GM12892 (cell line): Measurements from ENCODE around the gene LY6G6C.

Experiments used
- DNase-seq: peaks from one replicate; pipeline ENCODE4 v3.0.0; 2011; ENCODE audit not compliant: insufficient read length
- FAIRE-seq: peaks from 2 replicates; lab custom pipeline; 2011; peaks lifted over from hg19 to GRCh38; lab: Jason Lieb, UNC
- POLR2A ChIP-seq: IDR thresholded peaks from 2 replicates; pipeline ENCODE4 v1.6.1; 2011; ENCODE audit warnings: low read depth, low read length, control low read depth
- POLR2AphosphoS5 ChIP-seq: IDR thresholded peaks from 2 replicates; pipeline ENCODE4 v1.6.1; 2011; ENCODE audit warnings: low read depth, low read length, control low read depth
- TAF1 ChIP-seq: IDR thresholded peaks from 2 replicates; pipeline ENCODE4 v1.6.1; 2011; ENCODE audit warnings: low read depth, mild to moderate bottlenecking, control low read depth, low read length, borderline replicate concordance

The LY6G6C gene

GRCh38 chr6:31762356-31762755, 40.8 kb upstream of the LY6G6C start, which contains the start of gene SAPCD1:
TSS of gene SAPCD1 (plus strand) at chr6:31762656. CDS start at chr6:31763055, 399 bp downstream.
- DNase-seq (no peak), FAIRE-seq (no peak)
- no peak for TF ChIP-seq TAF1
- TF ChIP-seq POLR2A: no peak
- no peak for TF ChIP-seq POLR2AphosphoS5

GRCh38 chr6:31761343-31761742, 39.8 kb upstream of the LY6G6C start:
- DNase-seq (no peak), FAIRE-seq (no peak)
- TF ChIP-seq TAF1 (no peak), POLR2AphosphoS5 (no peak), POLR2A (no peak)

GRCh38 chr6:31760790-31761189, 39.2 kb upstream of the LY6G6C start:
- no peak for FAIRE-seq
- TF ChIP-seq POLR2A (no peak), POLR2AphosphoS5 (no peak), TAF1 (no peak)
- no peak for DNase-seq

- DNase-seq: no peak
- FAIRE-seq: no peak
- TF ChIP-seq TAF1 (no peak), POLR2A (no peak), POLR2AphosphoS5 (no peak)
Measured at GRCh38 chr6:31758281-31758680, 36.7 kb upstream of the LY6G6C start.

- FAIRE-seq (no peak), DNase-seq (no peak)
- no peak for TF ChIP-seq POLR2AphosphoS5
- no peak for TF ChIP-seq POLR2A
- TF ChIP-seq TAF1: no peak
Measured at GRCh38 chr6:31752739-31753319, 31.3 kb upstream of the LY6G6C start.

GRCh38 chr6:31750411-31751022, 29.0 kb upstream of the LY6G6C start:
- no peak for TF ChIP-seq TAF1
- FAIRE-seq: no peak

GRCh38 chr6:31749301-31750036, 27.9 kb upstream of the LY6G6C start:
- FAIRE-seq (no peak), DNase-seq (no peak)
- TF ChIP-seq POLR2AphosphoS5: no peak
- TF ChIP-seq POLR2A: no peak
- no peak for TF ChIP-seq TAF1

More at GRCh38 chr6:31750411-31751022, 29.0 kb upstream of the LY6G6C start:
- DNase-seq: no peak

- FAIRE-seq (no peak), DNase-seq (no peak)
- no peak for TF ChIP-seq POLR2AphosphoS5
- no peak for TF ChIP-seq TAF1
- no peak for TF ChIP-seq POLR2A
Measured at GRCh38 chr6:31744422-31744821, 22.9 kb upstream of the LY6G6C start.

- no peak for DNase-seq
- no peak for TF ChIP-seq POLR2A
- no peak for TF ChIP-seq POLR2AphosphoS5
- no peak for TF ChIP-seq TAF1
- no peak for FAIRE-seq
Measured at GRCh38 chr6:31742894-31743293, 21.3 kb upstream of the LY6G6C start.

GRCh38 chr6:31741815-31742214, 20.3 kb upstream of the LY6G6C start:
- FAIRE-seq (no peak), DNase-seq (no peak)
- no peak for TF ChIP-seq POLR2A
- no peak for TF ChIP-seq TAF1
- no peak for TF ChIP-seq POLR2AphosphoS5

GRCh38 chr6:31740397-31741223, 19.1 kb upstream of the LY6G6C start:
- DNase-seq (peak; percentile 47), FAIRE-seq (no peak)
- TF ChIP-seq POLR2AphosphoS5 (no peak), TAF1 (peak; percentile 31; the same call in 1 of the 2 replicates)
